Suprapubic skin (tissue), 4 donors: ENCODE measurements around the gene KIAA1755.

Experiments
- CTCF ChIP-seq, 2 donors: fragments of 200-600 bp in 1 of 2; fragments of 450-650 bp in 1 of 2; sonication (generic) in 1 of 2; IDR thresholded peaks; one replicate each; pipeline ENCODE4 v1.5.1; 2016 to 2019; ENCODE audit warnings: antibody characterized with exemption in 2 of 2, mild to moderate bottlenecking in 1 of 2, moderate library complexity in 1 of 2
- EP300 ChIP-seq: sonication (generic); formaldehyde crosslinking; IDR thresholded peaks from one replicate; pipeline ENCODE4 v1.6.1; 2017; ENCODE audit warnings: antibody characterized with exemption
- POLR2A ChIP-seq, 2 donors: fragments of 450-650 bp; IDR thresholded peaks; one replicate each; pipeline ENCODE4 v1.6.1; 2017; ENCODE audit warnings: antibody characterized with exemption in 2 of 2, mild to moderate bottlenecking in 2 of 2, moderate library complexity in 2 of 2
- POLR2AphosphoS5 ChIP-seq, 3 donors: sonication (generic); formaldehyde crosslinking; IDR thresholded peaks; one replicate each; pipeline ENCODE4 v1.6.1; 2017; ENCODE audit warnings: antibody characterized with exemption in 3 of 3

GRCh38 chr20:38164069-38164468 is 96.5 kb downstream of the KIAA1755 start:
- no peak for TF ChIP-seq POLR2AphosphoS5 (IDR thresholded peaks at IDR 0.05)
- no peak for TF ChIP-seq CTCF (IDR thresholded peaks at IDR 0.05)
- TF ChIP-seq POLR2A (IDR thresholded peaks at IDR 0.05): no peak
- TF ChIP-seq EP300: no peak
